HCT116 (cell line): ENCODE measurements around the gene TMEM11. TPM values are rescaled to one million over a fixed set of nuclear protein-coding genes. Genes with fewer than 3 reads are reported as not detected.

ENCODE experiments used
- ATAC-seq: fragments of 200-7000 bp; cut with Tn5 transposase; 2 replicates; pipeline ENCODE4 v1.9.1; 2020; ENCODE audit warnings: mild to moderate bottlenecking, moderate library complexity
- BruUV-seq: library from RNA; stranded (reverse); fragments of 400-500 nt; replicated peaks from 2 replicates; lab custom pipeline; 2021; lab: Mats Ljungman, UMichigan
- CTCF ChIA-PET: fragments of 300-600 bp; sonication (Branson Sonifier 250); formaldehyde crosslinking; loops from one replicate; lab custom pipeline; 2021; ENCODE audit warnings: antibody characterized with exemption; lab: Charles Lee
- POLR2A ChIA-PET: fragments of 300-600, 350-600 bp; sonication (Branson Sonifier 250); formaldehyde crosslinking; loops from one replicate; lab custom pipeline; 2021; ENCODE audit warnings: antibody characterized with exemption; lab: Charles Lee
- RAD21 ChIA-PET, 2 experiments: fragments of 300-600 bp; sonication (Branson Sonifier 250); formaldehyde crosslinking; loops; one replicate each; lab custom pipeline; 2023; ENCODE audit warnings: low total read pairs in 2 of 2; ENCODE audit not compliant: uncharacterized antibody in 2 of 2, unreplicated experiment in 2 of 2, low non-redundant PET in 1 of 2; lab: Charles Lee
- DNase-seq: peaks from one replicate; pipeline ENCODE4 v3.0.0-alpha.2; 2010; ENCODE audit warnings: low read depth, low spot score
- H2AFZ ChIP-seq: fragments of 200-600 bp; shearing (Covaris generic), sonication (generic); 2 replicates; pipeline ENCODE4 v1.6.1; 2017; ENCODE audit warnings: low read depth, mixed run types, mixed read lengths, antibody characterized with exemption, low read length; ENCODE audit not compliant: poor library complexity, severe bottlenecking
- H3K27ac ChIP-seq: 2 replicates; pipeline ENCODE4 v1.5.1; 2012; ENCODE audit warnings: low read depth, low read length
- H3K27me3 ChIP-seq: fragments of 200-600 bp; sonication (generic); 2 replicates; pipeline ENCODE4 v1.6.1; 2016; ENCODE audit warnings: mixed run types, low read length, mixed read lengths; ENCODE audit not compliant: insufficient read depth
- H3K36me3 ChIP-seq, 2 experiments: fragments of 200-500 bp in 1 of 2; fragments of 200-600 bp in 1 of 2; sonication (Bioruptor generic) in 1 of 2; sonication (generic) in 1 of 2; 2 replicates each; pipeline versions ENCODE4 v1.5.1 to v1.6.1; 2014 to 2016; ENCODE audit warnings: low read length in 2 of 2, inconsistent platforms in 1 of 2, mixed read lengths in 1 of 2, mixed run types in 1 of 2; ENCODE audit not compliant: insufficient read depth in 2 of 2, control insufficient read depth in 1 of 2
- H3K4me1 ChIP-seq, 2 experiments: fragments of 200-600 bp in 1 of 2; sonication (generic) in 1 of 2; 2 replicates each; pipeline versions ENCODE4 v1.5.1 to v1.6.1; 2012 to 2017; ENCODE audit warnings: low read length in 2 of 2, inconsistent platforms in 1 of 2, mild to moderate bottlenecking in 1 of 2, mixed read lengths in 1 of 2, mixed run types in 1 of 2, moderate library complexity in 1 of 2; ENCODE audit not compliant: insufficient read depth in 2 of 2, control insufficient read depth in 1 of 2
- H3K4me2 ChIP-seq: fragments of 200-600 bp; sonication (generic); 2 replicates; pipeline ENCODE4 v1.6.1; 2017; ENCODE audit warnings: mixed run types, low read length, mixed read lengths
- H3K4me3 ChIP-seq, 2 experiments: fragments of 200-600 bp in 1 of 2; sonication (generic) in 1 of 2; replicated peaks in 1 of 2; 2 replicates each; pipeline ENCODE4 v1.5.1; 2011 to 2016; ENCODE audit warnings: low read length in 2 of 2, control low read depth in 1 of 2, low read depth in 1 of 2, mild to moderate bottlenecking in 1 of 2, mixed read lengths in 1 of 2, mixed run types in 1 of 2
- H3K79me2 ChIP-seq: fragments of 200-600 bp; sonication (generic); 2 replicates; pipeline ENCODE4 v1.6.1; 2017; ENCODE audit warnings: mild to moderate bottlenecking, mixed run types, low read length, moderate library complexity, mixed read lengths; ENCODE audit not compliant: insufficient read depth
- H3K9ac ChIP-seq: fragments of 200-600 bp; sonication (generic); 2 replicates; pipeline ENCODE4 v1.6.1; 2016; ENCODE audit warnings: low read length, mixed read lengths
- H3K9me2 ChIP-seq: fragments of 200-600 bp; sonication (generic), shearing (Covaris generic); 2 replicates; pipeline ENCODE4 v1.6.1; 2017; ENCODE audit warnings: mixed run types, mild to moderate bottlenecking, moderate library complexity; ENCODE audit not compliant: insufficient read depth
- H3K9me3 ChIP-seq, 2 experiments: fragments of 200-500 bp in 1 of 2; fragments of 200-600 bp in 1 of 2; sonication (Bioruptor generic) in 1 of 2; sonication (generic) in 1 of 2; 2 replicates each; pipeline ENCODE4 v1.6.1; 2014 to 2017; ENCODE audit warnings: low read length in 2 of 2, mixed read lengths in 2 of 2, inconsistent platforms in 1 of 2, low read depth in 1 of 2, mild to moderate bottlenecking in 1 of 2, mixed run types in 1 of 2, moderate library complexity in 1 of 2; ENCODE audit not compliant: control insufficient read depth in 1 of 2, insufficient read depth in 1 of 2
- H4K20me1 ChIP-seq: fragments of 200-600 bp; sonication (generic), shearing (Covaris generic); 2 replicates; pipeline ENCODE4 v1.6.1; 2017; ENCODE audit warnings: mixed run types, mild to moderate bottlenecking, moderate library complexity; ENCODE audit not compliant: insufficient read depth
- ATF3 ChIP-seq: IDR thresholded peaks from 2 replicates; pipeline ENCODE4 v1.6.1; 2012
- CBX3 ChIP-seq: IDR thresholded peaks from 2 replicates; pipeline ENCODE4 v1.6.1; 2012; ENCODE audit warnings: low read depth
- EZH2 ChIP-seq: fragments of 200-600 bp; sonication (generic); IDR thresholded peaks from 2 replicates; pipeline ENCODE4 v1.6.1; 2017; ENCODE audit warnings: antibody characterized with exemption, mixed run types
- FOSL1 ChIP-seq: IDR thresholded peaks from 2 replicates; pipeline ENCODE4 v1.6.1; 2012; ENCODE audit warnings: low read depth
- JUND ChIP-seq: IDR thresholded peaks from 2 replicates; pipeline ENCODE4 v1.6.1; 2012
- MAX ChIP-seq: IDR thresholded peaks from 2 replicates; pipeline ENCODE4 v1.6.1; 2012
- POLR2AphosphoS5 ChIP-seq: IDR thresholded peaks from 2 replicates; pipeline ENCODE4 v1.6.1; 2011; ENCODE audit warnings: mild to moderate bottlenecking, low read depth, low read length, moderate library complexity
- REST ChIP-seq: IDR thresholded peaks from 2 replicates; pipeline ENCODE4 v1.6.1; 2012; ENCODE audit warnings: low read depth
- SIN3A ChIP-seq: IDR thresholded peaks from 2 replicates; pipeline ENCODE4 v1.6.1; 2012; ENCODE audit warnings: low read depth
- SP1 ChIP-seq: IDR thresholded peaks from 2 replicates; pipeline ENCODE4 v1.6.1; 2012; ENCODE audit warnings: low read depth
- YY1 ChIP-seq: IDR thresholded peaks from 2 replicates; pipeline ENCODE4 v1.6.1; 2011; ENCODE audit warnings: low read length, low read depth, moderate library complexity, mild to moderate bottlenecking; ENCODE audit not compliant: insufficient replicate concordance; ENCODE audit errors: extremely low read depth
- intact Hi-C: fragments of 100-400 bp; cut with micrococcal nuclease; formaldehyde crosslinking; loops from 2 replicates; pipeline ENCODE4 v1.10.0; 2022
- total RNA-seq: library from RNA; stranded (reverse); gene quantifications from one replicate; pipeline ENCODE4 v1.2.1, GENCODE V29; 2021; ENCODE audit not compliant: unreplicated experiment

The TMEM11 gene
- total RNA-seq, 1 experiment from 2014 or later: 31.0 TPM

GRCh38 chr17:21208352-21208751, 5.6 kb downstream of the TMEM11 start:
- peaks cover 9 to 27% of the 10 kb centered on the region in 2 experiments; a peak in 2 of 4 replicates for H3K36me3 ChIP-seq
- TF ChIP-seq FOSL1: no peak
- TF ChIP-seq SIN3A: no peak
- no peak for TF ChIP-seq EZH2
- TF ChIP-seq POLR2AphosphoS5: no peak
- TF ChIP-seq SP1: no peak
- no peak for TF ChIP-seq REST
- TF ChIP-seq MAX: no peak
- TF ChIP-seq CBX3: no peak
- no peak for TF ChIP-seq JUND
- no peak for TF ChIP-seq ATF3
- TF ChIP-seq YY1: no peak
- TF ChIP-seq, all 23 proteins: peak for 0
- H3K4me1 ChIP-seq: peaks cover 7 to 12% of the 10 kb centered on the region in 2 experiments; a peak in 3 of 4 replicates
- H3K27ac ChIP-seq: no peak overlapping the region
- no peak overlapping the region for H3K4me3 ChIP-seq
- no peak for ATAC-seq
- H3K27me3 ChIP-seq: no peaks in the 10 kb centered on the region
- ChIA-PET RAD21 (no interaction called here), POLR2A (no interaction called here), CTCF (no interaction called here)
- H3K4me2 ChIP-seq: no peak overlapping the region
- H4K20me1 ChIP-seq: peaks cover 8% of the 10 kb centered on the region; the same call in 1 of the 2 replicates
- no peak overlapping the region for H3K9ac ChIP-seq
- no peak for DNase-seq
- no peaks in the 10 kb centered on the region for H3K9me2 ChIP-seq
- intact Hi-C loops: no loop called here
- peaks cover 100% of the 10 kb centered on the region for H3K79me2 ChIP-seq
- H2AFZ ChIP-seq: no peak overlapping the region
- H3K9me3 ChIP-seq: no peaks in the 10 kb centered on the region
- BruUV-seq: no TSS peak
